ENCODE data around the gene PLEKHM3. TPM values are rescaled to one million over a fixed set of nuclear protein-coding genes. Genes with fewer than 3 reads are reported as not detected.

The PLEKHM3 gene
- total and polyA plus RNA-seq, 2 experiments from 2014 or later, result 3.9 to 8.8 TPM

- Histone ChIP-seq H3K4me3 (no peak overlapping the region), H3K4me1 (ENCODE audit: insufficient read depth) (no peaks in the 10 kb centered on the region), H4K20me1 (replicated peaks; ENCODE audit: insufficient read depth) (no peaks in the 10 kb centered on the region), H3K27ac (ENCODE audit: low read depth) (no peak overlapping the region), H3F3A (replicated peaks; ENCODE audit: low read depth) (no peaks in the 10 kb centered on the region), H3K27me3 (ENCODE audit: insufficient read depth) (no peaks in the 10 kb centered on the region), H3K9me2 (ENCODE audit: insufficient read depth) (no peaks in the 10 kb centered on the region), H3K79me2 (replicated peaks; ENCODE audit: insufficient read depth) (no peaks in the 10 kb centered on the region), H3K4me2 (no peak overlapping the region), H2AFZ (no peak overlapping the region; the same call in 1 of the 2 replicates), H3K36me3 (ENCODE audit: insufficient read depth) (no peaks in the 10 kb centered on the region)
- Mint-ChIP-seq H3K4me1 (no peaks in the 10 kb centered on the region), H3K9me3 (peaks cover 7% of the 10 kb centered on the region; the same call in 2 of the 3 replicates), H3K27ac (no peak overlapping the region), H3K4me3 (no peak overlapping the region), H3K27me3 (ENCODE audit: insufficient read depth, low read depth, poor library complexity) (peaks cover 7% of the 10 kb centered on the region), H3K36me3 (ENCODE audit: low read depth) (0 out of 3 replicates have a peak, but pooled peaks cover 2% of the 10 kb centered on the region)
- DNase-seq (ENCODE audit: low spot score) (no peak), ATAC-seq (no peak)
- TF ChIP-seq ZNF114 (CRISPR knock-in tag; IDR thresholded peaks at IDR 0.05), result no peak
- TF ChIP-seq ZNF462 (CRISPR knock-in tag; IDR thresholded peaks at IDR 0.05), result no peak
- TF ChIP-seq CREB1 (CRISPR knock-in tag; IDR thresholded peaks at IDR 0.05; ENCODE audit: low read depth), result no peak
- no peak for TF ChIP-seq POLR2AphosphoS5 (IDR thresholded peaks at IDR 0.05; ENCODE audit: low read depth)
- TF ChIP-seq EZH2phosphoT487 (IDR thresholded peaks at IDR 0.05; ENCODE audit: unreplicated experiment), result no peak
- no peak for TF ChIP-seq EZH2 (IDR thresholded peaks at IDR 0.05; ENCODE audit: low read depth, unreplicated experiment)
- no peak for TF ChIP-seq CTCF (conservative IDR thresholded peaks at IDR 0.05; ENCODE audit: low read depth in 2 of 2)
- TF ChIP-seq ZNF331 (CRISPR knock-in tag; IDR thresholded peaks at IDR 0.05; ENCODE audit: low read depth), result no peak
- TF ChIP-seq REST (IDR thresholded peaks at IDR 0.05; ENCODE audit: unreplicated experiment), result no peak
- no peak for TF ChIP-seq NANOG (IDR thresholded peaks at IDR 0.05; ENCODE audit: borderline replicate concordance)
- TF ChIP-seq JUNB (IDR thresholded peaks at IDR 0.05; ENCODE audit: unreplicated experiment), result no peak
- TF ChIP-seq STAT1 (IDR thresholded peaks at IDR 0.05; ENCODE audit: unreplicated experiment), result no peak
- no peak for TF ChIP-seq ETS1 (IDR thresholded peaks at IDR 0.05)
Observed at GRCh38 chr2:208031608-208032019, 6.3 kb upstream of the PLEKHM3 start.

Data from GM23338 (cell line).